Panc1 (cell line): ENCODE measurements around the gene APOBEC3B. TPM values are rescaled to one million over a fixed set of nuclear protein-coding genes. Genes with fewer than 3 reads are reported as not detected.

Source experiments
- ATAC-seq: fragments of 200-7000 bp; cut with Tn5 transposase; 2 replicates; pipeline ENCODE4 v1.9.1; 2020; ENCODE audit warnings: mild to moderate bottlenecking, moderate library complexity
- BruUV-seq: library from RNA; stranded (reverse); fragments of 400-500 nt; replicated peaks from 2 replicates; lab custom pipeline; 2021; lab: Mats Ljungman, UMichigan
- CTCF ChIA-PET: fragments of 300-600 bp; sonication (Branson Sonifier 250); formaldehyde crosslinking; loops from one replicate; lab custom pipeline; 2022; ENCODE audit warnings: antibody characterized with exemption; lab: Charles Lee
- POLR2A ChIA-PET: fragments of 300-600 bp; sonication (Branson Sonifier 250); formaldehyde crosslinking; loops from one replicate; lab custom pipeline; 2022; ENCODE audit warnings: antibody characterized with exemption; lab: Charles Lee
- DNase-seq: peaks from one replicate; pipeline ENCODE4 v3.0.0-alpha.2; 2010; ENCODE audit warnings: low read depth, low spot score
- H3K27ac ChIP-seq: 2 replicates; pipeline ENCODE4 v1.5.1; 2011; ENCODE audit warnings: mild to moderate bottlenecking, low read length, inconsistent platforms
- H3K27me3 ChIP-seq: fragments of 200-500 bp; sonication (Bioruptor generic); 2 replicates; pipeline ENCODE4 v1.6.0; 2014; ENCODE audit warnings: low read length, inconsistent platforms; ENCODE audit not compliant: control insufficient read depth, insufficient read depth
- H3K36me3 ChIP-seq: fragments of 200-500 bp; sonication (Bioruptor generic); 2 replicates; pipeline ENCODE4 v1.5.1; 2014; ENCODE audit warnings: inconsistent platforms, mild to moderate bottlenecking, low read length, moderate library complexity; ENCODE audit not compliant: control insufficient read depth, insufficient read depth
- H3K4me1 ChIP-seq: 2 replicates; pipeline ENCODE4 v1.5.1; 2011; ENCODE audit warnings: inconsistent platforms, mild to moderate bottlenecking, low read length, moderate library complexity; ENCODE audit not compliant: control insufficient read depth, insufficient read depth
- H3K4me3 ChIP-seq, 2 experiments: 2 replicates each; pipeline ENCODE4 v1.5.1; 2011 to 2012; ENCODE audit warnings: low read depth in 2 of 2, low read length in 2 of 2, mild to moderate bottlenecking in 2 of 2, inconsistent platforms in 1 of 2, moderate library complexity in 1 of 2
- H3K9me3 ChIP-seq: fragments of 200-500 bp; sonication (Bioruptor generic); 2 replicates; pipeline ENCODE4 v1.5.1; 2014; ENCODE audit warnings: low read depth, mild to moderate bottlenecking, inconsistent platforms, low read length, moderate library complexity; ENCODE audit not compliant: control insufficient read depth, insufficient read depth
- POLR2AphosphoS5 ChIP-seq: IDR thresholded peaks from 2 replicates; pipeline ENCODE4 v1.6.1; 2012; ENCODE audit warnings: mild to moderate bottlenecking, low read depth, low read length, moderate library complexity
- SIN3A ChIP-seq: IDR thresholded peaks from 2 replicates; pipeline ENCODE4 v1.6.1; 2012; ENCODE audit warnings: low read depth, mild to moderate bottlenecking, low read length, moderate library complexity, borderline replicate concordance; ENCODE audit not compliant: insufficient read depth
- TCF7L2 ChIP-seq: IDR thresholded peaks from 2 replicates; pipeline ENCODE4 v1.6.1; 2011; ENCODE audit warnings: mild to moderate bottlenecking, low read depth, low read length, inconsistent platforms
- in situ Hi-C: cut with HindIII; loops from 2 replicates; pipeline ENCODE4 v1.10.0; 2016; ENCODE audit warnings: low sequenced_read_pairs, low pct_unique_long_range_greater_than_20kb
- intact Hi-C: fragments of 100-400 bp; cut with micrococcal nuclease; formaldehyde crosslinking; loops from one replicate; pipeline ENCODE4 v1.10.0; 2022; ENCODE audit not compliant: unreplicated experiment
- total RNA-seq: library from RNA; stranded (reverse); gene quantifications from one replicate; pipeline ENCODE4 v1.2.1, GENCODE V29; 2021; ENCODE audit not compliant: unreplicated experiment
- TF ChIP-seq, protein P1 (sequence below), 2 experiments: IDR thresholded peaks; 2 replicates each; pipeline ENCODE4 v1.6.1; 2011 to 2012; ENCODE audit warnings: low read depth in 2 of 2, control low read depth in 1 of 2, low read length in 1 of 2, mild to moderate bottlenecking in 1 of 2, moderate library complexity in 1 of 2; ENCODE audit not compliant: insufficient read depth in 1 of 2
- TF ChIP-seq, protein P2 (sequence below): fragments of 450-650 bp; IDR thresholded peaks from 2 replicates; pipeline ENCODE4 v1.5.1; 2017; ENCODE audit warnings: mild to moderate bottlenecking

Gene APOBEC3B
- total RNA-seq, 1 experiment from 2014 or later, result 15.6 TPM

DNA sequence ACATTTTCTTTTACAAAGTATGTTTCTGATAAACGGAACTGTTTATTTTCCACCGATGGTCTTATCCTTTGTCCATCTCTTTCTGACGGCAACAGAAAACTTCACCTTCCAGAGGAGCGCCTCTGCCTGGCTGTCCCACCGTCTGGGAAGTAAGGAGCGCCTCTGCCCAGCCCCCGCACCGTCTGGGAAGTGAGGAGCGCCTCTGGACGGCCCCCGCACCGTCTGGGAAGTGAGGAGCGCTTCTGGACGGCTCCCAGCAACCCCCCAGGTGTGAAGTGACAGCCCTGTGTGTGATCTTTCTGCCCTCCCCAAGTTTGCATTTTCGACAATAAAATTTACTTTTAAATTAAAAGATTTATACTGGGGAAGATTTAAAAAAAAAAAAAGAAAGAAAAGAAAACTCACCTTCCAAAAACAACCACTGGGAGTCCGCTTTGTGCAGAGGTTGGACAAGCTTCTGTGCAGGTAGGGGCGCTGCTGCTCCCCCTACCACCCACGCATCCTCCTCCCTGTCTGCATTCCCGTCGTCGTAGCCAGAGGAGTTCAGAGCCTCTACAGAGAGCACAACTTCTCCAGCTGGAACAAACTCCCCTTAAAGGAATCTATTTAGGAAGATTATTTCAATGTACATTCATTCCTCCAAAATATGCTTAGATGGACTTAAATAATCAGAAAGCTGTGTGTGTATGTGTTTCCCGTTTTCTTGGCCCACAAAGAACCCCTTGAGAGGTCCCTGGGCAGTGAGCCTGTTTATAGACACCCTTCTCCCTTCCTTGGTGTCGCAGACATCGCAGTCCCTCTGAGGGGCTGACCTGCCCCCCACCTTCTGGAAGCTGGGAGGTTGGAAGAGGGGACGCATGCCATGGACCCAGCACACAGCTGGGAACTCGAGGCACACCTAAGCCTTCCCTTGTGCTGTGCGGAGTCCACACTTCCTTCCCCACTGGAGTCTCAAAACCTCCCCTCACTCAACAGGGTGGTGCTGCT, 849 bp upstream of the APOBEC3B start:
- ChIA-PET POLR2A (no interaction called here), CTCF (interaction anchor here (0.6 to 0.7 kb wide), 3 partner anchors 22 to 500 kb away, joined by 3 read pairs; no protein-coding TSS in a partner anchor)
- TF ChIP-seq, protein P1, sequence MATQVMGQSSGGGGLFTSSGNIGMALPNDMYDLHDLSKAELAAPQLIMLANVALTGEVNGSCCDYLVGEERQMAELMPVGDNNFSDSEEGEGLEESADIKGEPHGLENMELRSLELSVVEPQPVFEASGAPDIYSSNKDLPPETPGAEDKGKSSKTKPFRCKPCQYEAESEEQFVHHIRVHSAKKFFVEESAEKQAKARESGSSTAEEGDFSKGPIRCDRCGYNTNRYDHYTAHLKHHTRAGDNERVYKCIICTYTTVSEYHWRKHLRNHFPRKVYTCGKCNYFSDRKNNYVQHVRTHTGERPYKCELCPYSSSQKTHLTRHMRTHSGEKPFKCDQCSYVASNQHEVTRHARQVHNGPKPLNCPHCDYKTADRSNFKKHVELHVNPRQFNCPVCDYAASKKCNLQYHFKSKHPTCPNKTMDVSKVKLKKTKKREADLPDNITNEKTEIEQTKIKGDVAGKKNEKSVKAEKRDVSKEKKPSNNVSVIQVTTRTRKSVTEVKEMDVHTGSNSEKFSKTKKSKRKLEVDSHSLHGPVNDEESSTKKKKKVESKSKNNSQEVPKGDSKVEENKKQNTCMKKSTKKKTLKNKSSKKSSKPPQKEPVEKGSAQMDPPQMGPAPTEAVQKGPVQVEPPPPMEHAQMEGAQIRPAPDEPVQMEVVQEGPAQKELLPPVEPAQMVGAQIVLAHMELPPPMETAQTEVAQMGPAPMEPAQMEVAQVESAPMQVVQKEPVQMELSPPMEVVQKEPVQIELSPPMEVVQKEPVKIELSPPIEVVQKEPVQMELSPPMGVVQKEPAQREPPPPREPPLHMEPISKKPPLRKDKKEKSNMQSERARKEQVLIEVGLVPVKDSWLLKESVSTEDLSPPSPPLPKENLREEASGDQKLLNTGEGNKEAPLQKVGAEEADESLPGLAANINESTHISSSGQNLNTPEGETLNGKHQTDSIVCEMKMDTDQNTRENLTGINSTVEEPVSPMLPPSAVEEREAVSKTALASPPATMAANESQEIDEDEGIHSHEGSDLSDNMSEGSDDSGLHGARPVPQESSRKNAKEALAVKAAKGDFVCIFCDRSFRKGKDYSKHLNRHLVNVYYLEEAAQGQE (IDR thresholded peaks at IDR 0.05; ENCODE audit: insufficient read depth in 1 of 2, low read depth in 2 of 2, low read length in 1 of 2), result no peak
- TF ChIP-seq SIN3A (no peak), TCF7L2 (no peak), POLR2AphosphoS5 (no peak)
- TF ChIP-seq, protein P2, sequence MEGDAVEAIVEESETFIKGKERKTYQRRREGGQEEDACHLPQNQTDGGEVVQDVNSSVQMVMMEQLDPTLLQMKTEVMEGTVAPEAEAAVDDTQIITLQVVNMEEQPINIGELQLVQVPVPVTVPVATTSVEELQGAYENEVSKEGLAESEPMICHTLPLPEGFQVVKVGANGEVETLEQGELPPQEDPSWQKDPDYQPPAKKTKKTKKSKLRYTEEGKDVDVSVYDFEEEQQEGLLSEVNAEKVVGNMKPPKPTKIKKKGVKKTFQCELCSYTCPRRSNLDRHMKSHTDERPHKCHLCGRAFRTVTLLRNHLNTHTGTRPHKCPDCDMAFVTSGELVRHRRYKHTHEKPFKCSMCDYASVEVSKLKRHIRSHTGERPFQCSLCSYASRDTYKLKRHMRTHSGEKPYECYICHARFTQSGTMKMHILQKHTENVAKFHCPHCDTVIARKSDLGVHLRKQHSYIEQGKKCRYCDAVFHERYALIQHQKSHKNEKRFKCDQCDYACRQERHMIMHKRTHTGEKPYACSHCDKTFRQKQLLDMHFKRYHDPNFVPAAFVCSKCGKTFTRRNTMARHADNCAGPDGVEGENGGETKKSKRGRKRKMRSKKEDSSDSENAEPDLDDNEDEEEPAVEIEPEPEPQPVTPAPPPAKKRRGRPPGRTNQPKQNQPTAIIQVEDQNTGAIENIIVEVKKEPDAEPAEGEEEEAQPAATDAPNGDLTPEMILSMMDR, result no peak; the same call in 1 of the 2 replicates
- peak; percentile 48 for ATAC-seq
- no peaks in the 10 kb centered on the region for H3K36me3 ChIP-seq
- BruUV-seq, result no TSS peak
- no peaks in the 10 kb centered on the region; the same call in 1 of the 2 replicates for H3K9me3 ChIP-seq
- peak overlapping the region; percentile 21 to 48; a peak in 3 of 4 replicates for H3K4me3 ChIP-seq
- in situ Hi-C loops, result no loop called here
- H3K4me1 ChIP-seq, result peaks cover 4% of the 10 kb centered on the region; the same call in 1 of the 2 replicates
- H3K27me3 ChIP-seq, result no peaks in the 10 kb centered on the region
- intact Hi-C loops, result no loop called here
- DNase-seq, result no peak
- peak overlapping the region; percentile 57; the same call in 1 of the 2 replicates for H3K27ac ChIP-seq

DNA sequence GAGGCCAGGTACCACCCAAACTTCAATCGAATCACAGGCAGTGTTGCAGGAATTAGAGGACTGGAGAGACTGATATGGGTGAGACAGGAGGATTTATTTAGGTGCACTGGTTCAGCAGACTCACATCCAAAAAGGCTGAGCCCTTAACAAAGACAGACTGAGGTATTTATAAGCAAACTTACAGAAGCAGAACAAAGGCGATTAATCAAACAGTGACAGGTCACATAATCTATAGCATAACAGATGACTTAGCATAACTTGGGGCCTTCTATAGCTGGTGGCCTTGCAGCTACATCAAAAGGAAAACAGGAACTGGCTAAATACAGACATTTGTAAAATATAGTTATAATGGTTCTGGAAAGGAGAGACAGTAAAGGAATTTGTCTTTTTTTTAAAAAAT, 2.1 kb downstream of the APOBEC3B start:
- DNase-seq (no peak), ATAC-seq (no peak)
- Histone ChIP-seq H3K4me3 (no peak overlapping the region), H3K27me3 (no peaks in the 10 kb centered on the region), H3K4me1 (peaks cover 4% of the 10 kb centered on the region; the same call in 1 of the 2 replicates), H3K36me3 (no peaks in the 10 kb centered on the region), H3K27ac (no peak overlapping the region), H3K9me3 (no peaks in the 10 kb centered on the region; the same call in 1 of the 2 replicates)
- POLR2A ChIA-PET, result no interaction called here
- intact Hi-C loops, result no loop called here
- TF ChIP-seq TCF7L2 (no peak), POLR2AphosphoS5 (no peak), SIN3A (no peak)
- TF ChIP-seq, protein P2, result no peak
- TF ChIP-seq, protein P1 (IDR thresholded peaks at IDR 0.05; ENCODE audit: insufficient read depth in 1 of 2, low read depth in 2 of 2, low read length in 1 of 2), result no peak
- CTCF ChIA-PET, result interaction anchor here (0.7 kb wide), 1 partner anchor 215 kb away, joined by 9 read pairs; no protein-coding TSS in a partner anchor
- no TSS peak for BruUV-seq
- in situ Hi-C loops, result no loop called here
